CD4-positive, alpha-beta T cell treated with Interleukin-6 at 100 ng/mL for 8 hours (primary cell): Measurements from ENCODE around the gene ANKRD55.
A peak's percentile ranks its signal among the peaks of the same experiment; 100 is the strongest.
"Not testable (repeated sequence)": the region's sequence is repeated elsewhere in the genome, so short reads cannot be mapped to it uniquely, and the experiment has no call there.

Experiments
- DNase-seq: peaks from one replicate; pipeline ENCODE4 v3.0.0-alpha.2; 2020; ENCODE audit warnings: mixed read lengths, low spot score

Gene ANKRD55

GRCh38 chr5:56233230-56233629 is at the start of gene ANKRD55:
ANKRD55 (minus strand) TSS chr5:56233330; CDS start chr5:56232913, 417 bp downstream.
- no peak for DNase-seq

- no peak for DNase-seq
These were observed 49.1 kb upstream of the ANKRD55 start for GRCh38 chr5:56282216-56282615.

- no peak for DNase-seq
These were observed 48.5 kb upstream of the ANKRD55 start for GRCh38 chr5:56281489-56282165.

- DNase-seq: no peak
These were observed 46.8 kb upstream of the ANKRD55 start for GRCh38 chr5:56279979-56280378.

GRCh38 chr5:56279291-56279690 is 46.2 kb upstream of the ANKRD55 start:
- DNase-seq: no peak

GRCh38 chr5:56278335-56278753 is 45.2 kb upstream of the ANKRD55 start:
- no peak for DNase-seq

- no peak for DNase-seq
These were observed 44.4 kb upstream of the ANKRD55 start for GRCh38 chr5:56277573-56277972.

- DNase-seq: no peak
These were observed 40.3 kb upstream of the ANKRD55 start for GRCh38 chr5:56273376-56273955.

GRCh38 chr5:56272765-56273164 is 39.6 kb upstream of the ANKRD55 start:
- DNase-seq: no peak

GRCh38 chr5:56270568-56271392 is 37.6 kb upstream of the ANKRD55 start:
- peak; percentile 77 for DNase-seq

GRCh38 chr5:56270058-56270457 is 36.9 kb upstream of the ANKRD55 start:
- no peak for DNase-seq

- DNase-seq: peak; percentile 19
These were observed 36.2 kb upstream of the ANKRD55 start for GRCh38 chr5:56269216-56269927.

GRCh38 chr5:56268707-56269106 is 35.6 kb upstream of the ANKRD55 start:
- DNase-seq: not testable (repeated sequence)

- DNase-seq: no peak
These were observed 34.7 kb upstream of the ANKRD55 start for GRCh38 chr5:56267856-56268255.

GRCh38 chr5:56264417-56265025 is 31.4 kb upstream of the ANKRD55 start:
- DNase-seq: peak; percentile 9

GRCh38 chr5:56262279-56262678 is 29.1 kb upstream of the ANKRD55 start:
- no peak for DNase-seq

GRCh38 chr5:56259002-56259511 is 25.9 kb upstream of the ANKRD55 start:
- no peak for DNase-seq

- DNase-seq: not testable (repeated sequence)
These were observed 24.8 kb upstream of the ANKRD55 start for GRCh38 chr5:56257763-56258529.

GRCh38 chr5:56257010-56257409 is 23.9 kb upstream of the ANKRD55 start:
- DNase-seq: no peak

- DNase-seq: no peak
These were observed 22.4 kb upstream of the ANKRD55 start for GRCh38 chr5:56255502-56255901.

GRCh38 chr5:56253924-56254323 is 20.8 kb upstream of the ANKRD55 start:
- no peak for DNase-seq
